ENCODE results near the gene ATG2B.
A peak's percentile ranks its signal among the peaks of the same experiment; 100 is the strongest.

The ATG2B gene

GRCh38 chr14:96261772-96262655 is 101.1 kb downstream of the ATG2B start:
- DNase-seq (ENCODE audit: low read depth) = no peak
- H3K4me3 ChIP-seq (ENCODE audit: control insufficient read depth, low read depth, low read length) = no peak overlapping the region
- no peak for TF ChIP-seq CTCF (IDR thresholded peaks at IDR 0.05; ENCODE audit: control insufficient read depth, insufficient read depth, low read depth, low read length, missing control alignments)

- no peak for TF ChIP-seq CTCF (IDR thresholded peaks at IDR 0.05; ENCODE audit: control insufficient read depth, insufficient read depth, low read depth, low read length, missing control alignments)
- H3K4me3 ChIP-seq (ENCODE audit: control insufficient read depth, low read depth, low read length) = no peak overlapping the region
- DNase-seq (ENCODE audit: low read depth) = no peak
These were observed 102.1 kb downstream of the ATG2B start for GRCh38 chr14:96261053-96261452.

- peak; percentile 84 for DNase-seq (ENCODE audit: low read depth)
- no peak for TF ChIP-seq CTCF (IDR thresholded peaks at IDR 0.05; ENCODE audit: control insufficient read depth, insufficient read depth, low read depth, low read length, missing control alignments)
- no peak overlapping the region for H3K4me3 ChIP-seq (ENCODE audit: control insufficient read depth, low read depth, low read length)
These were observed 102.8 kb downstream of the ATG2B start for GRCh38 chr14:96260341-96260821.

GRCh38 chr14:96257900-96258299 is 105.2 kb downstream of the ATG2B start:
- no peak for TF ChIP-seq CTCF (IDR thresholded peaks at IDR 0.05; ENCODE audit: control insufficient read depth, insufficient read depth, low read depth, low read length, missing control alignments)
- DNase-seq (ENCODE audit: low read depth) = no peak
- H3K4me3 ChIP-seq (ENCODE audit: control insufficient read depth, low read depth, low read length) = peak overlapping the region; percentile 28

GRCh38 chr14:96257056-96257455 is 106.1 kb downstream of the ATG2B start:
- peak overlapping the region; percentile 22 for H3K4me3 ChIP-seq (ENCODE audit: control insufficient read depth, low read depth, low read length)
- DNase-seq (ENCODE audit: low read depth) = no peak
- TF ChIP-seq CTCF (IDR thresholded peaks at IDR 0.05; ENCODE audit: control insufficient read depth, insufficient read depth, low read depth, low read length, missing control alignments) = no peak

GRCh38 chr14:96256407-96256806 is 106.7 kb downstream of the ATG2B start:
- peak overlapping the region; percentile 22; the same call in 1 of the 2 replicates for H3K4me3 ChIP-seq (ENCODE audit: control insufficient read depth, low read depth, low read length)
- DNase-seq (ENCODE audit: low read depth) = peak; percentile 74
- peak; percentile 44 for TF ChIP-seq CTCF (IDR thresholded peaks at IDR 0.05; ENCODE audit: control insufficient read depth, insufficient read depth, low read depth, low read length, missing control alignments)
